WTC11 (cell line): ENCODE results near the gene WDR53. TPM values are rescaled to one million over a fixed set of nuclear protein-coding genes. Genes with fewer than 3 reads are reported as not detected.

Source experiments
- ATAC-seq: fragments of 200-7000 bp; cut with Tn5 transposase; 2 replicates; pipeline ENCODE4 v1.10.0; 2021; ENCODE audit warnings: mild to moderate bottlenecking, moderate library complexity
- CTCF ChIA-PET: fragments of 300-600 bp; sonication (Branson Sonifier 250); formaldehyde crosslinking; loops from one replicate; lab custom pipeline; 2021; ENCODE audit warnings: antibody characterized with exemption; lab: Charles Lee
- POLR2A ChIA-PET: fragments of 350-600 bp; sonication (Branson Sonifier 250); formaldehyde crosslinking; loops from one replicate; lab custom pipeline; 2021; ENCODE audit warnings: antibody characterized with exemption; lab: Charles Lee
- DNase-seq: peaks from one replicate; pipeline ENCODE4 v3.0.0; 2021; ENCODE audit warnings: low spot score
- H3K27ac Mint-ChIP-seq: 2 replicates; pipeline ENCODE4 v1.8.0; 2021; ENCODE audit warnings: mixed read lengths
- H3K27me3 Mint-ChIP-seq: 2 replicates; pipeline ENCODE4 v1.8.0; 2021; ENCODE audit warnings: low read depth, mild to moderate bottlenecking, moderate library complexity, mixed read lengths
- H3K36me3 Mint-ChIP-seq: 2 replicates; pipeline ENCODE4 v1.8.0; 2021; ENCODE audit warnings: mixed read lengths
- H3K4me1 Mint-ChIP-seq: 2 replicates; pipeline ENCODE4 v1.8.0; 2022; ENCODE audit warnings: mixed read lengths
- H3K4me3 Mint-ChIP-seq: 2 replicates; pipeline ENCODE4 v1.8.0; 2021; ENCODE audit warnings: mild to moderate bottlenecking, moderate library complexity, mixed read lengths
- H3K9me3 Mint-ChIP-seq: 2 replicates; pipeline ENCODE4 v1.8.0; 2021; ENCODE audit warnings: mixed read lengths
- CBFB ChIP-seq: sonication (generic); formaldehyde crosslinking; IDR thresholded peaks from 2 replicates; pipeline ENCODE4 v1.8.1; 2022; ENCODE audit warnings: mild to moderate bottlenecking, low read depth, missing genetic modification reagents
- CREB1 ChIP-seq: sonication (generic); formaldehyde crosslinking; IDR thresholded peaks from 2 replicates; pipeline ENCODE4 v1.8.0; 2023; ENCODE audit warnings: mild to moderate bottlenecking, missing genetic modification reagents
- EMX1 ChIP-seq: fragments of 250-450 bp; sonication (Bioruptor Pico); IDR thresholded peaks from 2 replicates; pipeline ENCODE4 v1.8.0; 2021; ENCODE audit warnings: mild to moderate bottlenecking
- ESRRA ChIP-seq: sonication (generic); formaldehyde crosslinking; IDR thresholded peaks from 2 replicates; pipeline ENCODE4 v1.8.1; 2022; ENCODE audit warnings: mild to moderate bottlenecking, missing genetic modification reagents, borderline replicate concordance
- ETV6 ChIP-seq: sonication (generic); formaldehyde crosslinking; IDR thresholded peaks from 2 replicates; pipeline ENCODE4 v1.8.1; 2022; ENCODE audit warnings: mild to moderate bottlenecking, missing genetic modification reagents
- FOXP1 ChIP-seq: sonication (generic); formaldehyde crosslinking; IDR thresholded peaks from 2 replicates; pipeline ENCODE4 v1.8.0; 2022; ENCODE audit warnings: missing genetic modification reagents, mild to moderate bottlenecking, moderate library complexity, borderline replicate concordance
- GABPB1 ChIP-seq: sonication (generic); formaldehyde crosslinking; IDR thresholded peaks from 2 replicates; pipeline ENCODE4 v1.8.1; 2023; ENCODE audit warnings: mild to moderate bottlenecking, missing genetic modification reagents
- NFATC4 ChIP-seq: fragments of 250-450 bp; sonication (Bioruptor Pico); IDR thresholded peaks from 2 replicates; pipeline ENCODE4 v1.9.0; 2021; ENCODE audit warnings: mild to moderate bottlenecking
- NR1H2 ChIP-seq: sonication (generic); formaldehyde crosslinking; IDR thresholded peaks from 2 replicates; pipeline ENCODE4 v1.9.0; 2021; ENCODE audit warnings: mild to moderate bottlenecking, moderate library complexity, missing genetic modification reagents
- RELA ChIP-seq: sonication (generic); formaldehyde crosslinking; IDR thresholded peaks from 2 replicates; pipeline ENCODE4 v1.8.1; 2022; ENCODE audit warnings: missing genetic modification reagents, mild to moderate bottlenecking, borderline replicate concordance
- SP1 ChIP-seq: sonication (generic); formaldehyde crosslinking; conservative IDR thresholded peaks from 2 replicates; pipeline ENCODE4 v1.8.1; 2022; ENCODE audit warnings: missing genetic modification reagents
- TEAD4 ChIP-seq: sonication (generic); formaldehyde crosslinking; IDR thresholded peaks from 2 replicates; pipeline ENCODE4 v1.8.0; 2022; ENCODE audit warnings: mild to moderate bottlenecking, missing genetic modification reagents
- ZBTB21 ChIP-seq: sonication (generic); formaldehyde crosslinking; IDR thresholded peaks from 2 replicates; pipeline ENCODE4 v1.8.1; 2023; ENCODE audit warnings: mild to moderate bottlenecking, missing genetic modification reagents, borderline replicate concordance
- ZNF138 ChIP-seq: sonication (generic); formaldehyde crosslinking; conservative IDR thresholded peaks from 2 replicates; pipeline ENCODE4 v1.8.1; 2022; ENCODE audit warnings: mild to moderate bottlenecking, moderate library complexity, missing genetic modification reagents
- total RNA-seq: library from RNA; stranded (reverse); gene quantifications from 3 replicates; pipeline ENCODE4 v1.2.3, GENCODE V29; 2021
- TF ChIP-seq, protein P1 (sequence below): fragments of 250-450 bp; sonication (Bioruptor Pico); IDR thresholded peaks from 2 replicates; pipeline ENCODE4 v1.9.0; 2021; ENCODE audit warnings: moderate library complexity, mild to moderate bottlenecking, inconsistent platforms, borderline replicate concordance
- TF ChIP-seq, protein P2 (sequence below): sonication (generic); formaldehyde crosslinking; IDR thresholded peaks from 2 replicates; pipeline ENCODE4 v1.8.1; 2023; ENCODE audit warnings: mild to moderate bottlenecking, missing genetic modification reagents
- TF ChIP-seq, protein P3 (sequence below): sonication (generic); formaldehyde crosslinking; conservative IDR thresholded peaks from 2 replicates; pipeline ENCODE4 v1.8.1; 2022; ENCODE audit warnings: mild to moderate bottlenecking, missing genetic modification reagents
- TF ChIP-seq, protein P4 (sequence below): sonication (generic); formaldehyde crosslinking; IDR thresholded peaks from 2 replicates; pipeline ENCODE4 v1.8.1; 2022; ENCODE audit warnings: missing genetic modification reagents, borderline replicate concordance
- TF ChIP-seq, protein P5 (sequence below): sonication (generic); formaldehyde crosslinking; IDR thresholded peaks from 2 replicates; pipeline ENCODE4 v1.8.1; 2023; ENCODE audit warnings: mild to moderate bottlenecking, moderate library complexity, missing genetic modification reagents
- TF ChIP-seq, protein P6 (sequence below): fragments of 200-600 bp; IDR thresholded peaks from 2 replicates; pipeline ENCODE4 v1.8.0; 2022; ENCODE audit warnings: antibody characterized with exemption
- TF ChIP-seq, protein P7 (sequence below): sonication (generic); formaldehyde crosslinking; IDR thresholded peaks from 2 replicates; pipeline ENCODE4 v1.8.1; 2022; ENCODE audit warnings: mild to moderate bottlenecking, moderate library complexity, missing genetic modification reagents
- TF ChIP-seq, protein P8 (sequence below): fragments of 250-450 bp; sonication (Bioruptor Pico); IDR thresholded peaks from 2 replicates; pipeline ENCODE4 v1.9.0; 2021; ENCODE audit warnings: mild to moderate bottlenecking

The WDR53 gene
- total RNA-seq, 1 experiment from 2014 or later, result 21.4 TPM

DNA sequence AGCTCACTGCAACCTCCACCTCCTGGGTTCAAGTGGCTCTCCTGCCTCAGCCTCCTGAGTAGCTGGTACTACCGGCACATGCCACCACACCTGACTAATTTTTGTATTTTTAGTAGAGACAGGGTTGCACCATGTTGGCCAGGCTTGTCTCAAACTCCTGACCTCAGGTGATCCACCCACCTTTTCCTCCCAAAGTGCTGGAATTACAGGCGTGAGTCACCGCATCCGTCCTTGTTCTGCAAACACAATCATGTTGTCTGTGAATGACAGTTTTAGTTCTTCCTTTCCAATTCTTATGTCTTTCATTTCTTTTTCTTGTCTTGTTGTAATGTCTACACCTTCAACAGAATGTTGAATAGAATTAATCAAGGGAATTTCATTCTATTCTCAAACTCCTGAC, 36.9 kb downstream of the WDR53 start:
- H3K4me3 Mint-ChIP-seq, result no peak overlapping the region
- DNase-seq, result no peak
- no peak for TF ChIP-seq FOXP1 (CRISPR knock-in tag)
- no peak for TF ChIP-seq ESRRA (CRISPR knock-in tag)
- TF ChIP-seq ETV6 (CRISPR knock-in tag), result no peak
- TF ChIP-seq, protein P1, sequence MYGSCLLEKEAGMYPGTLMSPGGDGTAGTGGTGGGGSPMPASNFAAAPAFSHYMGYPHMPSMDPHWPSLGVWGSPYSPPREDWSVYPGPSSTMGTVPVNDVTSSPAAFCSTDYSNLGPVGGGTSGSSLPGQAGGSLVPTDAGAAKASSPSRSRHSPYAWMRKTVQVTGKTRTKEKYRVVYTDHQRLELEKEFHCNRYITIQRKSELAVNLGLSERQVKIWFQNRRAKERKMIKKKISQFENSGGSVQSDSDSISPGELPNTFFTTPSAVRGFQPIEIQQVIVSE (CRISPR knock-in tag), result no peak
- TF ChIP-seq, protein P2, sequence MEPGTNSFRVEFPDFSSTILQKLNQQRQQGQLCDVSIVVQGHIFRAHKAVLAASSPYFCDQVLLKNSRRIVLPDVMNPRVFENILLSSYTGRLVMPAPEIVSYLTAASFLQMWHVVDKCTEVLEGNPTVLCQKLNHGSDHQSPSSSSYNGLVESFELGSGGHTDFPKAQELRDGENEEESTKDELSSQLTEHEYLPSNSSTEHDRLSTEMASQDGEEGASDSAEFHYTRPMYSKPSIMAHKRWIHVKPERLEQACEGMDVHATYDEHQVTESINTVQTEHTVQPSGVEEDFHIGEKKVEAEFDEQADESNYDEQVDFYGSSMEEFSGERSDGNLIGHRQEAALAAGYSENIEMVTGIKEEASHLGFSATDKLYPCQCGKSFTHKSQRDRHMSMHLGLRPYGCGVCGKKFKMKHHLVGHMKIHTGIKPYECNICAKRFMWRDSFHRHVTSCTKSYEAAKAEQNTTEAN (CRISPR knock-in tag), result no peak
- no peak for TF ChIP-seq GABPB1
- no peak for TF ChIP-seq NFATC4 (CRISPR knock-in tag)
- no peak for TF ChIP-seq ZBTB21 (CRISPR knock-in tag)
- TF ChIP-seq, protein P3, sequence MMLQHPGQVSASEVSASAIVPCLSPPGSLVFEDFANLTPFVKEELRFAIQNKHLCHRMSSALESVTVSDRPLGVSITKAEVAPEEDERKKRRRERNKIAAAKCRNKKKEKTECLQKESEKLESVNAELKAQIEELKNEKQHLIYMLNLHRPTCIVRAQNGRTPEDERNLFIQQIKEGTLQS, result no peak
- no peak for TF ChIP-seq TEAD4
- TF ChIP-seq CREB1 (CRISPR knock-in tag), result no peak
- no peak for TF ChIP-seq ZNF138 (CRISPR knock-in tag)
- TF ChIP-seq, protein P4, sequence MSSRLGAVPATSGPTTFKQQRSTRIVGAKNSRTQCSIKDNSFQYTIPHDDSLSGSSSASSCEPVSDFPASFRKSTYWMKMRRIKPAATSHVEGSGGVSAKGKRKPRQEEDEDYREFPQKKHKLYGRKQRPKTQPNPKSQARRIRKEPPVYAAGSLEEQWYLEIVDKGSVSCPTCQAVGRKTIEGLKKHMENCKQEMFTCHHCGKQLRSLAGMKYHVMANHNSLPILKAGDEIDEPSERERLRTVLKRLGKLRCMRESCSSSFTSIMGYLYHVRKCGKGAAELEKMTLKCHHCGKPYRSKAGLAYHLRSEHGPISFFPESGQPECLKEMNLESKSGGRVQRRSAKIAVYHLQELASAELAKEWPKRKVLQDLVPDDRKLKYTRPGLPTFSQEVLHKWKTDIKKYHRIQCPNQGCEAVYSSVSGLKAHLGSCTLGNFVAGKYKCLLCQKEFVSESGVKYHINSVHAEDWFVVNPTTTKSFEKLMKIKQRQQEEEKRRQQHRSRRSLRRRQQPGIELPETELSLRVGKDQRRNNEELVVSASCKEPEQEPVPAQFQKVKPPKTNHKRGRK, result no peak
- TF ChIP-seq RELA (CRISPR knock-in tag), result no peak
- TF ChIP-seq NR1H2 (CRISPR knock-in tag), result no peak
- TF ChIP-seq, protein P5, sequence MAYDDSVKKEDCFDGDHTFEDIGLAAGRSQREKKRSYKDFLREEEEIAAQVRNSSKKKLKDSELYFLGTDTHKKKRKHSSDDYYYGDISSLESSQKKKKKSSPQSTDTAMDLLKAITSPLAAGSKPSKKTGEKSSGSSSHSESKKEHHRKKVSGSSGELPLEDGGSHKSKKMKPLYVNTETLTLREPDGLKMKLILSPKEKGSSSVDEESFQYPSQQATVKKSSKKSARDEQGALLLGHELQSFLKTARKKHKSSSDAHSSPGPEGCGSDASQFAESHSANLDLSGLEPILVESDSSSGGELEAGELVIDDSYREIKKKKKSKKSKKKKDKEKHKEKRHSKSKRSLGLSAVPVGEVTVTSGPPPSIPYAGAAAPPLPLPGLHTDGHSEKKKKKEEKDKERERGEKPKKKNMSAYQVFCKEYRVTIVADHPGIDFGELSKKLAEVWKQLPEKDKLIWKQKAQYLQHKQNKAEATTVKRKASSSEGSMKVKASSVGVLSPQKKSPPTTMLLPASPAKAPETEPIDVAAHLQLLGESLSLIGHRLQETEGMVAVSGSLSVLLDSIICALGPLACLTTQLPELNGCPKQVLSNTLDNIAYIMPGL (CRISPR knock-in tag), result no peak
- no peak for ATAC-seq
- ChIA-PET POLR2A (no interaction called here), CTCF (no interaction called here)
- peaks cover 13% of the 10 kb centered on the region for H3K27me3 Mint-ChIP-seq
- peaks cover 17% of the 10 kb centered on the region for H3K36me3 Mint-ChIP-seq
- peaks cover 34% of the 10 kb centered on the region for H3K9me3 Mint-ChIP-seq
- H3K27ac Mint-ChIP-seq, result no peak overlapping the region
- H3K4me1 Mint-ChIP-seq, result peaks cover 15% of the 10 kb centered on the region

DNA sequence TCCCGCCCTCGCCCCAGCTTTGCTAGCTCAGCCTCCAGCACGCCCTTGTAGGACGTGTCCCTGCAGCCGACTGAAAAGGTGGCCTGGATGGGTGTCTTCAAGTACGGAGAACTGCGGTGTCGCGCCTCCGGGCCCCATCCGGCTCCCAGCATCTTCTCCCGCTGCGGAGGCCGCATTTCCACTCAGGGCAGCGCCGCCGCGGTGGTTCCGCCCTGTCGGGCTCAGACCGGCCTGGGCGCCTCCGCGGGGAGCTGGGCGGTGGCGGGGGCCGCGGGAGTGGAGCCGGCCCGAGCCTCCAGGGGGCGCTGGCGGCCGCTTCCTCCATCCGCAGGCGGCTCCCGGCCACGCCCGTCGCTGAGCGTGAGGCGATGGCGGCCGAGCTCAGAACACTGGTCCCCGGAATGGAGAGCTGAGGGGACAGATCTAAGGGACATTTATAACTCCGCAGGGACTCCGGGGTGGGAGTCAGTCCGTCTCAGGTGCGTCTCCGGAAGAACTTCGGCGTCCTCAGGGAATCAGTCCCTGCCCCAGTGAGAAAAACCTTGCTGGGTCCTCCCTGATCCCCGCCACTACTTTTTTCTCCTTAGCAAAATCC, 39.6 kb downstream of the WDR53 start:
- Mint-ChIP-seq H3K27me3 (peaks cover 11% of the 10 kb centered on the region), H3K4me3 (peak overlapping the region; percentile 53), H3K36me3 (peaks cover 16% of the 10 kb centered on the region), H3K4me1 (peaks cover 12% of the 10 kb centered on the region), H3K27ac (no peak overlapping the region), H3K9me3 (peaks cover 31% of the 10 kb centered on the region)
- ATAC-seq, result peak; percentile 89
- ChIA-PET CTCF (interaction anchor here (0.5 to 2.0 kb wide), 52 partner anchors 8 to 809 kb away, joined by 3 to 15 read pairs (median 4); partner anchors contain the start of genes FBXO45, MELTF, NCBP2 and PAK2), POLR2A (interaction anchor here (0.6 to 1.4 kb wide), 5 partner anchors 26 to 414 kb away, joined by 3 to 7 read pairs (median 3); partner anchors contain the start of genes FBXO45, NCBP2 and WDR53)
- peak; percentile 87 for DNase-seq
- TF ChIP-seq CBFB (CRISPR knock-in tag), result no peak
- TF ChIP-seq, protein P2 (CRISPR knock-in tag), result no peak
- TF ChIP-seq NFATC4 (CRISPR knock-in tag), result no peak
- TF ChIP-seq, protein P6, sequence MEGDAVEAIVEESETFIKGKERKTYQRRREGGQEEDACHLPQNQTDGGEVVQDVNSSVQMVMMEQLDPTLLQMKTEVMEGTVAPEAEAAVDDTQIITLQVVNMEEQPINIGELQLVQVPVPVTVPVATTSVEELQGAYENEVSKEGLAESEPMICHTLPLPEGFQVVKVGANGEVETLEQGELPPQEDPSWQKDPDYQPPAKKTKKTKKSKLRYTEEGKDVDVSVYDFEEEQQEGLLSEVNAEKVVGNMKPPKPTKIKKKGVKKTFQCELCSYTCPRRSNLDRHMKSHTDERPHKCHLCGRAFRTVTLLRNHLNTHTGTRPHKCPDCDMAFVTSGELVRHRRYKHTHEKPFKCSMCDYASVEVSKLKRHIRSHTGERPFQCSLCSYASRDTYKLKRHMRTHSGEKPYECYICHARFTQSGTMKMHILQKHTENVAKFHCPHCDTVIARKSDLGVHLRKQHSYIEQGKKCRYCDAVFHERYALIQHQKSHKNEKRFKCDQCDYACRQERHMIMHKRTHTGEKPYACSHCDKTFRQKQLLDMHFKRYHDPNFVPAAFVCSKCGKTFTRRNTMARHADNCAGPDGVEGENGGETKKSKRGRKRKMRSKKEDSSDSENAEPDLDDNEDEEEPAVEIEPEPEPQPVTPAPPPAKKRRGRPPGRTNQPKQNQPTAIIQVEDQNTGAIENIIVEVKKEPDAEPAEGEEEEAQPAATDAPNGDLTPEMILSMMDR, result peak; percentile 81
- peak; percentile 58; the same call in 1 of the 2 replicates for TF ChIP-seq SP1 (CRISPR knock-in tag)
- TF ChIP-seq EMX1 (CRISPR knock-in tag), result no peak
- TF ChIP-seq, protein P7, sequence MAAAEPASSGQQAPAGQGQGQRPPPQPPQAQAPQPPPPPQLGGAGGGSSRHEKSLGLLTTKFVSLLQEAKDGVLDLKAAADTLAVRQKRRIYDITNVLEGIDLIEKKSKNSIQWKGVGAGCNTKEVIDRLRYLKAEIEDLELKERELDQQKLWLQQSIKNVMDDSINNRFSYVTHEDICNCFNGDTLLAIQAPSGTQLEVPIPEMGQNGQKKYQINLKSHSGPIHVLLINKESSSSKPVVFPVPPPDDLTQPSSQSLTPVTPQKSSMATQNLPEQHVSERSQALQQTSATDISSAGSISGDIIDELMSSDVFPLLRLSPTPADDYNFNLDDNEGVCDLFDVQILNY (CRISPR knock-in tag), result peak; percentile 83
- TF ChIP-seq, protein P8, sequence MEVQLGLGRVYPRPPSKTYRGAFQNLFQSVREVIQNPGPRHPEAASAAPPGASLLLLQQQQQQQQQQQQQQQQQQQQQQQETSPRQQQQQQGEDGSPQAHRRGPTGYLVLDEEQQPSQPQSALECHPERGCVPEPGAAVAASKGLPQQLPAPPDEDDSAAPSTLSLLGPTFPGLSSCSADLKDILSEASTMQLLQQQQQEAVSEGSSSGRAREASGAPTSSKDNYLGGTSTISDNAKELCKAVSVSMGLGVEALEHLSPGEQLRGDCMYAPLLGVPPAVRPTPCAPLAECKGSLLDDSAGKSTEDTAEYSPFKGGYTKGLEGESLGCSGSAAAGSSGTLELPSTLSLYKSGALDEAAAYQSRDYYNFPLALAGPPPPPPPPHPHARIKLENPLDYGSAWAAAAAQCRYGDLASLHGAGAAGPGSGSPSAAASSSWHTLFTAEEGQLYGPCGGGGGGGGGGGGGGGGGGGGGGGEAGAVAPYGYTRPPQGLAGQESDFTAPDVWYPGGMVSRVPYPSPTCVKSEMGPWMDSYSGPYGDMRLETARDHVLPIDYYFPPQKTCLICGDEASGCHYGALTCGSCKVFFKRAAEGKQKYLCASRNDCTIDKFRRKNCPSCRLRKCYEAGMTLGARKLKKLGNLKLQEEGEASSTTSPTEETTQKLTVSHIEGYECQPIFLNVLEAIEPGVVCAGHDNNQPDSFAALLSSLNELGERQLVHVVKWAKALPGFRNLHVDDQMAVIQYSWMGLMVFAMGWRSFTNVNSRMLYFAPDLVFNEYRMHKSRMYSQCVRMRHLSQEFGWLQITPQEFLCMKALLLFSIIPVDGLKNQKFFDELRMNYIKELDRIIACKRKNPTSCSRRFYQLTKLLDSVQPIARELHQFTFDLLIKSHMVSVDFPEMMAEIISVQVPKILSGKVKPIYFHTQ (CRISPR knock-in tag), result no peak
